Endothelial cell of umbilical vein (primary cell): ENCODE data around the gene BASP1. TPM values are rescaled to one million over a fixed set of nuclear protein-coding genes. Genes with fewer than 3 reads are reported as not detected.

ENCODE experiments used
- BruUV-seq: library from RNA; stranded (reverse); fragments of 400-500 nt; replicated peaks from 2 replicates; lab custom pipeline; 2021; lab: Mats Ljungman, UMichigan
- CTCF ChIA-PET: fragments of 300-600, 350-600 bp; sonication (Branson Sonifier 250); formaldehyde crosslinking; loops from one replicate; lab custom pipeline; 2021; ENCODE audit warnings: antibody characterized with exemption, inconsistent platforms; lab: Charles Lee
- POLR2A ChIA-PET: fragments of 300-600, 350-600 bp; sonication (Branson Sonifier 250); formaldehyde crosslinking; loops from one replicate; lab custom pipeline; 2021; ENCODE audit warnings: antibody characterized with exemption, inconsistent platforms; lab: Charles Lee
- DNase-seq: peaks from one replicate; pipeline ENCODE4 v3.0.0-alpha.2; 2011; ENCODE audit warnings: low read depth, low spot score
- FAIRE-seq: peaks from 2 replicates; lab custom pipeline; 2011; peaks lifted over from hg19 to GRCh38; lab: Jason Lieb, UNC
- H2AFZ ChIP-seq: 2 replicates; pipeline ENCODE4 v1.6.0; 2012; ENCODE audit warnings: low read depth, low read length, control low read depth, inconsistent platforms
- H3K27ac ChIP-seq: 2 replicates; pipeline ENCODE4 v1.5.1; 2011; ENCODE audit warnings: low read depth, mild to moderate bottlenecking, control low read depth, low read length, moderate library complexity; ENCODE audit not compliant: insufficient read depth
- H3K27me3 ChIP-seq, 2 experiments: 2 replicates each; pipeline versions ENCODE4 v1.6.0 to v1.6.1; 2011; ENCODE audit warnings: low read length in 2 of 2, mixed read lengths in 1 of 2; ENCODE audit not compliant: control insufficient read depth in 2 of 2, insufficient read depth in 2 of 2
- H3K36me3 ChIP-seq, 2 experiments: 2 replicates in 1 of 2; 3 replicates in 1 of 2; pipeline ENCODE4 v1.5.1; 2011; ENCODE audit warnings: low read length in 2 of 2, mild to moderate bottlenecking in 1 of 2, moderate library complexity in 1 of 2; ENCODE audit not compliant: control insufficient read depth in 2 of 2, insufficient read depth in 2 of 2; ENCODE audit errors: extremely low read depth in 1 of 2
- H3K4me1 ChIP-seq: 3 replicates; pipeline ENCODE4 v1.5.1; 2011; ENCODE audit warnings: mild to moderate bottlenecking, low read length; ENCODE audit not compliant: control insufficient read depth, insufficient read depth; ENCODE audit errors: extremely low read depth
- H3K4me2 ChIP-seq: 2 replicates; pipeline ENCODE4 v1.6.1; 2011; ENCODE audit warnings: low read length, control low read depth, mixed read lengths; ENCODE audit not compliant: insufficient read depth
- H3K4me3 ChIP-seq, 3 experiments: fragments of 200-600 bp in 1 of 3; sonication (generic), shearing (Covaris generic) in 1 of 3; replicated peaks in 1 of 3; 2 replicates each; pipeline ENCODE4 v1.5.1; 2011 to 2016; ENCODE audit warnings: control low read depth in 3 of 3, low read length in 3 of 3, mild to moderate bottlenecking in 2 of 3, inconsistent platforms in 1 of 3, low read depth in 1 of 3, moderate library complexity in 1 of 3; ENCODE audit not compliant: insufficient read depth in 1 of 3
- H3K79me2 ChIP-seq: 2 replicates; pipeline ENCODE4 v1.6.0; 2012; ENCODE audit warnings: low read length, inconsistent platforms; ENCODE audit not compliant: control insufficient read depth, insufficient read depth
- H3K9ac ChIP-seq: replicated peaks from 2 replicates; pipeline ENCODE3; 2011; ENCODE audit warnings: low read length, control low read depth; ENCODE audit not compliant: insufficient read depth; ENCODE audit errors: extremely low read depth
- H3K9me1 ChIP-seq: replicated peaks from 3 replicates; pipeline ENCODE4 v1.6.0; 2011; ENCODE audit warnings: mild to moderate bottlenecking, low read length; ENCODE audit not compliant: control insufficient read depth, insufficient read depth; ENCODE audit errors: extremely low read depth
- H3K9me3 ChIP-seq: replicated peaks from 2 replicates; pipeline ENCODE4 v1.5.1; 2012; ENCODE audit warnings: low read length, inconsistent platforms; ENCODE audit not compliant: control insufficient read depth, insufficient read depth
- H4K20me1 ChIP-seq: replicated peaks from 2 replicates; pipeline ENCODE3; 2011; ENCODE audit warnings: mild to moderate bottlenecking, low read length; ENCODE audit not compliant: control insufficient read depth, insufficient read depth; ENCODE audit errors: extremely low read depth
- CTCF ChIP-seq, 2 donors: IDR thresholded peaks; 1 replicate in 1 of 2; 2 replicates in 1 of 2; pipeline ENCODE4 v1.5.1; 2011; ENCODE audit warnings: low read length in 2 of 2, mild to moderate bottlenecking in 2 of 2, moderate library complexity in 2 of 2, control low read depth in 1 of 2, inconsistent platforms in 1 of 2, low read depth in 1 of 2; ENCODE audit not compliant: insufficient read depth in 1 of 2; ENCODE audit errors: extremely low read depth in 1 of 2
- EZH2 ChIP-seq: IDR thresholded peaks from 2 replicates; pipeline ENCODE4 v1.6.1; 2012; ENCODE audit warnings: borderline replicate concordance, low read depth, mild to moderate bottlenecking, moderate library complexity, low read length, inconsistent platforms; ENCODE audit not compliant: severe bottlenecking
- FOS ChIP-seq: IDR thresholded peaks from 2 replicates; pipeline ENCODE4 v1.6.1; 2011; ENCODE audit warnings: mild to moderate bottlenecking, low read length, moderate library complexity, borderline replicate concordance; ENCODE audit not compliant: insufficient read depth
- GATA2 ChIP-seq: IDR thresholded peaks from 2 replicates; pipeline ENCODE4 v1.7.0; 2011; ENCODE audit warnings: low read depth, mild to moderate bottlenecking, moderate library complexity, mixed read lengths, low read length; ENCODE audit not compliant: insufficient read length, insufficient read depth
- JUN ChIP-seq: IDR thresholded peaks from 2 replicates; pipeline ENCODE4 v1.6.1; 2011; ENCODE audit warnings: borderline replicate concordance, low read depth; ENCODE audit not compliant: insufficient read length, insufficient read depth
- MAX ChIP-seq: IDR thresholded peaks from 2 replicates; pipeline ENCODE4 v1.6.1; 2011; ENCODE audit not compliant: insufficient read depth, insufficient read length
- MYC ChIP-seq: IDR thresholded peaks from one replicate; pipeline ENCODE4 v1.6.1; 2011; ENCODE audit warnings: mild to moderate bottlenecking, low read depth, low read length
- POLR2AphosphoS5 ChIP-seq: IDR thresholded peaks from 2 replicates; pipeline ENCODE4 v1.6.1; 2012; ENCODE audit warnings: low read depth, mild to moderate bottlenecking, control low read depth, low read length, moderate library complexity; ENCODE audit not compliant: insufficient read depth
- dilution Hi-C: fragments of 300-500 bp; cut with MboI; formaldehyde crosslinking; loops from one replicate; pipeline ENCODE4 v1.15.0; 2019; ENCODE audit warnings: low sequenced_read_pairs; ENCODE audit not compliant: extremely low pct_ligation_motif_present
- intact Hi-C: fragments of 100-400 bp; cut with micrococcal nuclease; formaldehyde crosslinking; loops from one replicate; pipeline ENCODE4 v1.10.0; 2022
- polyA plus RNA-seq, 4 experiments: library from polyadenylated mRNA; depleted of rRNA in 3 of 4; stranded (reverse) in 3 of 4; unstranded in 1 of 4; fragments of >200 nt; gene quantifications; 2 replicates each; pipeline versions ENCODE4 v1.2.1 to v1.2.3, GENCODE V29; 2011 to 2012; ENCODE audit warnings: missing spikeins in 1 of 4
- total RNA-seq: library from RNA; stranded (reverse); gene quantifications from 2 replicates; pipeline ENCODE4 v1.2.3, GENCODE V29; 2021

BASP1 gene
- total and polyA plus RNA-seq, 2 donors (not counting 3 experiments of a cell fraction or from before 2014, with no cell fraction given) = 69.4 to 79.3 TPM

- no peak overlapping the region for H3K27ac ChIP-seq
- H3K9me3 ChIP-seq = no peaks in the 10 kb centered on the region
- H3K9ac ChIP-seq = no peak overlapping the region
- dilution Hi-C loops (no loop called here), intact Hi-C loops (loop anchor here (1.0 to 10.0 kb wide), 6 partner anchors 412 to 746 kb away; no protein-coding TSS in a partner anchor)
- BruUV-seq = no TSS peak
- H3K79me2 ChIP-seq = no peaks in the 10 kb centered on the region
- CTCF ChIA-PET = interaction anchor here (0.6 to 3.6 kb wide), 16 partner anchors 14 to 1103 kb away, joined by 3 to 36 read pairs (median 6); no protein-coding TSS in a partner anchor
- no peak overlapping the region for H2AFZ ChIP-seq
- H3K9me1 ChIP-seq = no peaks in the 10 kb centered on the region
- H3K4me3 ChIP-seq = no peak overlapping the region
- TF ChIP-seq CTCF (IDR thresholded peaks at IDR 0.05; ENCODE audit: extremely low read depth in 1 of 2, insufficient read depth in 1 of 2, low read depth in 1 of 2, low read length in 2 of 2) = peak; percentile 56 to 58
- TF ChIP-seq MAX = no peak
- peaks cover 5 to 8% of the 10 kb centered on the region in 2 experiments for H3K27me3 ChIP-seq
- POLR2A ChIA-PET = no interaction called here
- no peaks in the 10 kb centered on the region for H3K4me1 ChIP-seq
- DNase-seq (peak; percentile 82), FAIRE-seq (peak; percentile 91)
- no peaks in the 10 kb centered on the region for H3K36me3 ChIP-seq
- H3K4me2 ChIP-seq = no peak overlapping the region
- H4K20me1 ChIP-seq = no peaks in the 10 kb centered on the region
Observed at GRCh38 chr5:17203329-17204132, 13.9 kb upstream of the BASP1 start.

DNA sequence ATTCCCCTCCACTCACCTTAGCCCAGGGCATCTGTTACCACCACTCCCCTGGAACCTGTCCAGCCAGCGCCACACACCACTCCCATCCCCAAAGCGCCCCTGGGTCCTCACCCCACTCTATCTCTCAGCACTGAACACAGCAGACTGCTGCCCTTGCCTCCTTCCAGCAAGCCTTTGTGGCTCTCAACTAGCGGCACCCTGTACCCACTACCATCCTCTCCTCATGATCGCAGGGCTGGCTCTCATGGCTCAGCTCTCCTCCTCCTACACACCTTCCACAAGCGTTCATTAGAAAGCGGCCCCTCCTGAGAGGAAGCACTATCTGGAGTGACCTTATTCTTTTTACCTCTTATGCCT, 13.3 kb upstream of the BASP1 start:
- TF ChIP-seq EZH2 (no peak), MYC (no peak), MAX (no peak), POLR2AphosphoS5 (no peak), GATA2 (no peak), JUN (no peak), CTCF (IDR thresholded peaks at IDR 0.05; ENCODE audit: extremely low read depth in 1 of 2, insufficient read depth in 1 of 2, low read depth in 1 of 2, low read length in 2 of 2) (no peak), FOS (no peak)
- ChIA-PET POLR2A (no interaction called here), CTCF (interaction anchor here (0.6 to 3.6 kb wide), 7 partner anchors 412 to 1044 kb away, joined by 3 to 36 read pairs (median 10); no protein-coding TSS in a partner anchor)
- Histone ChIP-seq H3K4me3 (no peak overlapping the region), H3K27ac (no peak overlapping the region), H4K20me1 (no peaks in the 10 kb centered on the region), H3K27me3 (peaks cover 5 to 8% of the 10 kb centered on the region in 2 experiments), H2AFZ (no peak overlapping the region), H3K4me1 (no peaks in the 10 kb centered on the region), H3K79me2 (no peaks in the 10 kb centered on the region), H3K9ac (no peak overlapping the region), H3K36me3 (no peaks in the 10 kb centered on the region), H3K9me1 (no peaks in the 10 kb centered on the region), H3K4me2 (no peak overlapping the region), H3K9me3 (no peaks in the 10 kb centered on the region)
- DNase-seq (no peak), FAIRE-seq (no peak)
- intact Hi-C loops (loop anchor here (10.0 kb wide), 1 partner anchor 549 kb away; no protein-coding TSS in a partner anchor), dilution Hi-C loops (no loop called here)
- no TSS peak for BruUV-seq
